Thoracic aorta (tissue), 2 donors: ENCODE measurements around the gene SLC19A3. TPM values are rescaled to one million over a fixed set of nuclear protein-coding genes. Genes with fewer than 3 reads are reported as not detected.

Source experiments
- ATAC-seq: fragments of 150-250 bp; one replicate; pipeline ENCODE4 v1.8.0; 2017; ENCODE audit warnings: low read depth; ENCODE audit not compliant: insufficient number of reproducible peaks, low FRiP score
- DNase-seq: peaks from one replicate; pipeline ENCODE4 v3.0.0-alpha.2; 2020; ENCODE audit warnings: low spot score
- H3K27ac ChIP-seq, 2 donors: fragments of 200-600 bp; sonication (generic); 1 replicate in 1 of 2; 2 replicates in 1 of 2; pipeline ENCODE4 v1.5.1; 2016; ENCODE audit warnings: mild to moderate bottlenecking in 2 of 2, moderate library complexity in 2 of 2
- H3K27me3 ChIP-seq: fragments of 200-600 bp; sonication (generic); replicated peaks from 2 replicates; pipeline ENCODE4 v1.6.0; 2016; ENCODE audit warnings: mild to moderate bottlenecking; ENCODE audit not compliant: insufficient read depth
- H3K36me3 ChIP-seq: fragments of 200-600 bp; sonication (generic); one replicate; pipeline ENCODE4 v1.5.1; 2016
- H3K4me1 ChIP-seq, 2 donors: fragments of 200-600 bp; sonication (generic); 1 replicate in 1 of 2; 2 replicates in 1 of 2; pipeline versions ENCODE4 v1.5.1 to v1.6.0; 2016; ENCODE audit warnings: low read depth in 2 of 2, mild to moderate bottlenecking in 1 of 2; ENCODE audit not compliant: control insufficient read depth in 1 of 2
- H3K4me3 ChIP-seq: fragments of 200-600 bp; sonication (generic); 2 replicates; pipeline ENCODE4 v1.5.1; 2016; ENCODE audit warnings: mild to moderate bottlenecking
- H3K9me3 ChIP-seq: fragments of 200-600 bp; sonication (generic); 2 replicates; pipeline ENCODE4 v1.5.1; 2016
- CTCF ChIP-seq: fragments of 200-600 bp; sonication (generic); IDR thresholded peaks from one replicate; pipeline ENCODE4 v1.5.1; 2019; ENCODE audit warnings: antibody characterized with exemption
- total RNA-seq, 2 donors: library from RNA; depleted of rRNA; stranded (reverse); fragments of >200 nt; gene quantifications; one replicate each; pipeline versions ENCODE4 v1.1.0 to v1.2.3, GENCODE V29; 2016

SLC19A3 gene
- total RNA-seq, 2 donors from 2014 or later, result 3.7 to 4.9 TPM

GRCh38 chr2:227713291-227713690 is 4.5 kb downstream of the SLC19A3 start:
- H3K4me1 ChIP-seq, result peaks cover 2 to 3% of the 10 kb centered on the region in 2 donors
- H3K27me3 ChIP-seq, result no peaks in the 10 kb centered on the region
- ATAC-seq (no peak), DNase-seq (no peak)
- no peak overlapping the region for H3K27ac ChIP-seq
- no peaks in the 10 kb centered on the region for H3K36me3 ChIP-seq
- no peaks in the 10 kb centered on the region for H3K9me3 ChIP-seq
- no peak for TF ChIP-seq CTCF
- no peak overlapping the region for H3K4me3 ChIP-seq

GRCh38 chr2:227710986-227711385 is 6.8 kb downstream of the SLC19A3 start:
- no peaks in the 10 kb centered on the region for H3K36me3 ChIP-seq
- DNase-seq, result no peak

GRCh38 chr2:227707390-227707789 is 10.4 kb downstream of the SLC19A3 start:
- H3K4me1 ChIP-seq, result no peaks in the 10 kb centered on the region
- no peak for ATAC-seq
- no peaks in the 10 kb centered on the region for H3K27me3 ChIP-seq
- TF ChIP-seq CTCF, result no peak
- no peak overlapping the region for H3K27ac ChIP-seq
- DNase-seq, result no peak
- no peak overlapping the region for H3K4me3 ChIP-seq
- H3K9me3 ChIP-seq, result no peaks in the 10 kb centered on the region
- H3K36me3 ChIP-seq, result no peaks in the 10 kb centered on the region

More at GRCh38 chr2:227710986-227711385, 6.8 kb downstream of the SLC19A3 start:
- no peak for TF ChIP-seq CTCF
- Histone ChIP-seq H3K9me3 (no peaks in the 10 kb centered on the region), H3K4me1 (peaks cover 0 to 3% of the 10 kb centered on the region in 2 donors), H3K27ac (no peak overlapping the region), H3K27me3 (no peaks in the 10 kb centered on the region), H3K4me3 (no peak overlapping the region)
- no peak for ATAC-seq

GRCh38 chr2:227706859-227707258 is 11.0 kb downstream of the SLC19A3 start:
- ATAC-seq (no peak), DNase-seq (no peak)
- no peaks in the 10 kb centered on the region for H3K36me3 ChIP-seq
- TF ChIP-seq CTCF, result no peak
- no peaks in the 10 kb centered on the region for H3K9me3 ChIP-seq
- no peaks in the 10 kb centered on the region for H3K4me1 ChIP-seq
- no peaks in the 10 kb centered on the region for H3K27me3 ChIP-seq
- H3K27ac ChIP-seq, result no peak overlapping the region
- no peak overlapping the region for H3K4me3 ChIP-seq

GRCh38 chr2:227703961-227704360 is 13.9 kb downstream of the SLC19A3 start:
- ATAC-seq, result no peak

More at GRCh38 chr2:227703961-227704360, 13.9 kb downstream of the SLC19A3 start:
- no peaks in the 10 kb centered on the region for H3K9me3 ChIP-seq
- no peak overlapping the region for H3K4me3 ChIP-seq
- H3K27me3 ChIP-seq, result no peaks in the 10 kb centered on the region
- H3K4me1 ChIP-seq, result no peaks in the 10 kb centered on the region
- no peaks in the 10 kb centered on the region for H3K36me3 ChIP-seq
- no peak for DNase-seq
- no peak for TF ChIP-seq CTCF
- no peak overlapping the region for H3K27ac ChIP-seq
